Activated T-helper 1 cell treated with Interleukin-2 at 50 U/mL for 16 hours (primary cell): ENCODE data around the gene IDE.
"Not testable (repeated sequence)": the region's sequence is repeated elsewhere in the genome, so short reads cannot be mapped to it uniquely, and the experiment has no call there.

Experiments
- DNase-seq: peaks from one replicate; pipeline ENCODE4 v3.0.0-alpha.2; 2020; ENCODE audit warnings: low read depth

Gene IDE

GRCh38 chr10:92573798-92574547 lies at the start of gene IDE:
Gene IDE (minus strand): TSS chr10:92574093. CDS start chr10:92574019, 74 bp downstream.
- DNase-seq: peak; percentile 71

GRCh38 chr10:92619368-92619767 lies 45.5 kb upstream of the IDE start:
- DNase-seq: no peak

GRCh38 chr10:92615515-92615914 lies 41.6 kb upstream of the IDE start:
- no peak for DNase-seq

- no peak for DNase-seq
Observed at GRCh38 chr10:92604841-92605240, 30.9 kb upstream of the IDE start.

GRCh38 chr10:92598321-92598720 lies 24.4 kb upstream of the IDE start:
- DNase-seq: no peak

- no peak for DNase-seq
Observed at GRCh38 chr10:92595505-92595904, 21.6 kb upstream of the IDE start.

- no peak for DNase-seq
Observed at GRCh38 chr10:92593619-92594588, 20.0 kb upstream of the IDE start.

- DNase-seq: peak; percentile 89
Observed at GRCh38 chr10:92592761-92593618, 19.1 kb upstream of the IDE start, which contains the start of gene KIF11. Gene KIF11 (plus strand): TSS chr10:92593130. CDS start chr10:92593376, 246 bp downstream.

- DNase-seq: peak; percentile 85
Observed at GRCh38 chr10:92591550-92592022, 17.7 kb upstream of the IDE start.

GRCh38 chr10:92590623-92591549 lies 17.0 kb upstream of the IDE start:
- DNase-seq: no peak

GRCh38 chr10:92582347-92582746 lies 8.5 kb upstream of the IDE start:
- DNase-seq: not testable (repeated sequence)

GRCh38 chr10:92575961-92576360 lies 2.1 kb upstream of the IDE start:
- DNase-seq: no peak

GRCh38 chr10:92574548-92575261 lies 812 bp upstream of the IDE start:
- DNase-seq: no peak

GRCh38 chr10:92573091-92573797 lies 649 bp downstream of the IDE start:
- peak; percentile 7 for DNase-seq

GRCh38 chr10:92572362-92573090 lies 1.4 kb downstream of the IDE start:
- DNase-seq: no peak

- DNase-seq: no peak
Observed at GRCh38 chr10:92571649-92572048, 2.2 kb downstream of the IDE start.

- DNase-seq: not testable (repeated sequence)
Observed at GRCh38 chr10:92569663-92570062, 4.2 kb downstream of the IDE start.

GRCh38 chr10:92569071-92569470 lies 4.8 kb downstream of the IDE start:
- no peak for DNase-seq
